Keratinocyte (primary cell): ENCODE data around the gene ITPR2.

Source experiments
- EZH2 ChIP-seq: IDR thresholded peaks from one replicate; pipeline ENCODE4 v1.6.1; 2012; ENCODE audit warnings: inconsistent platforms, mild to moderate bottlenecking, low read length, moderate library complexity
- TF ChIP-seq, protein P1 (sequence below), 3 experiments: IDR thresholded peaks in 1 of 3; conservative IDR thresholded peaks in 1 of 3; optimal IDR thresholded peaks in 1 of 3; 2 replicates in 2 of 3; 3 replicates in 1 of 3; pipeline versions ENCODE3 to v1.5.1; 2011; ENCODE audit warnings: low read length in 3 of 3, mild to moderate bottlenecking in 3 of 3, moderate library complexity in 2 of 3, control low read depth in 1 of 3, inconsistent platforms in 1 of 3; ENCODE audit not compliant: insufficient read depth in 2 of 3; ENCODE audit errors: extremely low read depth in 1 of 3

DNA sequence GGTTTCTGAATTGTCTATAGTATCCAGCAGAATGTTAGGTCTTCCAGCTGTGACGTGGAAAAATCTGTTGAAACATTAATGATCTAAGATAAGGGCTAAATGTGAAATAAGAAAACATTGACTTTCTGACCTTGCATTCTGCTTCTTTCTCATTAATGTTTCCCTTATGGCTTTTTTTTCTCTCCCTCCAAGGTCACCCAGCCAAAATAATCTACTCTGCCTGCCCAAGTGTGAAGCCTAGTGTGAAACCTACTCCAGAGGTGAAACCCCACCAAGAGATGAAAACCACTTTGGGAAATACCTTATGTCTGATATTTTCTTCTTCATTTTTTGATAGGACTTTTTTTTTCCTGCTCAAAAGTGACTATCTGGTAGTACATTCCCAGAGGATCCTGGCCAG is 529.6 kb downstream of the ITPR2 start:
- TF ChIP-seq, protein P1, sequence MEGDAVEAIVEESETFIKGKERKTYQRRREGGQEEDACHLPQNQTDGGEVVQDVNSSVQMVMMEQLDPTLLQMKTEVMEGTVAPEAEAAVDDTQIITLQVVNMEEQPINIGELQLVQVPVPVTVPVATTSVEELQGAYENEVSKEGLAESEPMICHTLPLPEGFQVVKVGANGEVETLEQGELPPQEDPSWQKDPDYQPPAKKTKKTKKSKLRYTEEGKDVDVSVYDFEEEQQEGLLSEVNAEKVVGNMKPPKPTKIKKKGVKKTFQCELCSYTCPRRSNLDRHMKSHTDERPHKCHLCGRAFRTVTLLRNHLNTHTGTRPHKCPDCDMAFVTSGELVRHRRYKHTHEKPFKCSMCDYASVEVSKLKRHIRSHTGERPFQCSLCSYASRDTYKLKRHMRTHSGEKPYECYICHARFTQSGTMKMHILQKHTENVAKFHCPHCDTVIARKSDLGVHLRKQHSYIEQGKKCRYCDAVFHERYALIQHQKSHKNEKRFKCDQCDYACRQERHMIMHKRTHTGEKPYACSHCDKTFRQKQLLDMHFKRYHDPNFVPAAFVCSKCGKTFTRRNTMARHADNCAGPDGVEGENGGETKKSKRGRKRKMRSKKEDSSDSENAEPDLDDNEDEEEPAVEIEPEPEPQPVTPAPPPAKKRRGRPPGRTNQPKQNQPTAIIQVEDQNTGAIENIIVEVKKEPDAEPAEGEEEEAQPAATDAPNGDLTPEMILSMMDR (optimal IDR thresholded peaks at IDR 0.05 in 1 of 3, IDR thresholded peaks at IDR 0.05 in 1 of 3, conservative IDR thresholded peaks at IDR 0.05 in 1 of 3; ENCODE audit: extremely low read depth in 1 of 3, insufficient read depth in 2 of 3, low read length in 3 of 3): no peak
- no peak for TF ChIP-seq EZH2
